ENCODE measurements around the gene FBXO22.
"Not testable (repeated sequence)": the region's sequence is repeated elsewhere in the genome, so short reads cannot be mapped to it uniquely, and the experiment has no call there.

GRCh38 chr15:75984706-75985105, 81.0 kb downstream of the FBXO22 start:
- TF ChIP-seq CTCF (IDR thresholded peaks at IDR 0.05; ENCODE audit: poor library complexity); EZH2phosphoT487 (IDR thresholded peaks at IDR 0.05; ENCODE audit: low read depth, severe bottlenecking, unreplicated experiment): not testable (repeated sequence)

Data from hepatocyte (in vitro differentiated cells).